Kidney glomerular epithelial cell (primary cell): ENCODE results near the gene GRHPR.

Experiments used
- DNase-seq: peaks from one replicate; lab custom pipeline; 2025; lab: John Stamatoyannopoulos, UW

Gene GRHPR

DNA sequence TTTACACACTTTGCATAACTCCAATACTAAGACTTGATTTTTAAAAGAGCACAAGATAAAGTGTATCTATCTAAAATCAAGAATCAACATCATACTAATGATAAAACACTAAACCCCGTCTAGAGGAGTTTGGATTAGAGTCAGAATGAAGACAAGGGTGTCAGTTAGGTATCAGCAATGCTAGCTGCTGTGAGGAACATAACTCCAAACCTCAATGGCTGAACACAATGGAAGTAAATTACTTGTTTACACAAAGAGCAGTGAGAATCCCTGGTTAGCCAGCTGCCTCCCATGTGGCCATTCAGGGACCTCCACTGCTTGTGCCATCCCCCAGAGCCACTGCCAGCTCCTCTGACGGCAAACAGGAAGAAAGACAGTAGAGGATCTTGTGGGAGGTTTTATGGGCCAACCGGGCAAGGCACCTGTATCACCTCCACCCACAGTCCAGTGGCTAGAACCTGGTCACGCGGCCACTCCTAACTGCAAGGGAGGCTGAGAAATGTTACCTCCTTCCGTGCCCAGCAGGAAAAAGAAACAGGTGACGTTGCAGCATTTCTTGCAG lies 24.0 kb upstream of the GRHPR start:
- no peak for DNase-seq

- no peak for DNase-seq
Observed at GRCh38 chr9:37399336-37399735, 23.2 kb upstream of the GRHPR start.

DNA sequence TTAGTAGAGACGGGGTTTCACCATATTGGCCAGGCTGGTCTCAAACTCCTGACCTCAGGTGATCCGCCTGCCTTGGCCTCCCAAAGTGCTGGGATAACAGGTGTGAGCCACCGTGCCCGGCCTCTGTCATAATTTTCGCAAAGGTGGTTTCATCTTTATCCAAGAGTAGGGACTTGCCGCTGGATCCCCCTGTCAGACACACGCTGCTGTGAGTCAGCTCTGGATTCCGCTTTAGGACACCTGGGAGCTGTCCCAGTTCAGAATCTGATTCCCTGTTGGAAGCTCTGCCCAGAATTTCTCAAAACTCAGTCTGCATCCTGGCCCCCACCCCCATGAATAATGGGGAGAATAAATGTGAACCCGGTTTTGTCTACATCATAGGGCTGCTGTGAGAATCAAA lies 17.9 kb upstream of the GRHPR start:
- no peak for DNase-seq

DNA sequence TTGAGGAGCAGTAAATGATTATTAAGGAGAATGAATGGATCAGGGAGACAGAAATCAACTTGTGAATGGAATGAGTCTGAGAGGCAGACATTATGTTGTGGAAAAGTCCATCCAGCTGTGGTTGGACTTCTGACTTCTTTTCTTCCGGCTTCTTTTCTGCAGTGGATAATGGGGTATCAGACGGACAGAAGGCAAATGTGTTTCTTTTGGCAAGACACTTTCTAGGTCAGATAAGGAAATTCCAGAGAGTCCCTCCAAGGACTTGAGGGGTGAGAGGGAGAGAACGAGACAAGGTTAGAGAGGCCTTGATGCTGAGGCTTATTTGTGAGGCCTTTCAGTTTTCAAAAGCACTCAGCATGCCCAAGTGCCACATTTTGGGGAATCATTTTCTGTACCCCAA lies 17.1 kb upstream of the GRHPR start:
- no peak for DNase-seq

GRCh38 chr9:37405764-37406380 lies 16.6 kb upstream of the GRHPR start:
- DNase-seq: no peak

DNA sequence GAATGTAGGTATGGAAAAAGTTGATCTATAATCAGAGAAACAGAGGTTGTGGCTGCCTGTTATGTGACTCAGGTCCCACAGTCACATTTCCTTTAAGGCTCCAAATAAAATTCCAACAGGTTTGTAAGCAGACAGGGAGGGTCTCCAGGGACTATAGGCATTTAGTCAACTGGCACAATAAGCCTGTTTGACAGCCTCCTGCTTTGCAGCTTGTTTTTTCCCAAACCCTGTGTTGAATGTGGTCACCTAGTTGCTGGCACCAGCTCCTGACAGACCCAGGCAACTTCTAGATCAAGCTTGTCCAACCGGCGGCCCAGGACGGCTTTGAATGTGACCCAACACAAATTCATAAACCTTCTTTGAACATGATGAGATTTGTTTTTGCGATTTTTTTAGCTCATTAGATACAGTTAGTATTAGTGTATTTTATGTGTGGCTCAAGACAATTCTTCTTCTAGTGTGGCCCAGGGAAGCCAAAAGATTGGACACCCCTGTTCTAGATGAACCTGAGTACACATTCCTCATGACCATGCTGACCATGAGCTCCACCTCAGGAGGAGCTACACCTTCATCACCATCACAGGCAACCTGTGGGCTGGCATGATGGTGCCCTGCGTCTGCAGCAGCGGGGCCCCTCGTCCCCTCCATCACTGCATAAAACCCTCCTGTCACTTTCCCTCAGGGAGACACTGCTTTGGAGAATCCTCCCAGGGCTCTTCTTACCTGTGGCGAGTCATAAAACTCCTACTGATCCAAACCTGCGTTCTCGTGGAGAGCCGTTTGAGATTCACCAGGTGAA lies 15.7 kb upstream of the GRHPR start:
- no peak for DNase-seq

GRCh38 chr9:37407468-37407867 lies 15.0 kb upstream of the GRHPR start:
- DNase-seq: no peak

GRCh38 chr9:37408933-37409710 lies 13.4 kb upstream of the GRHPR start:
- DNase-seq: no peak

DNA sequence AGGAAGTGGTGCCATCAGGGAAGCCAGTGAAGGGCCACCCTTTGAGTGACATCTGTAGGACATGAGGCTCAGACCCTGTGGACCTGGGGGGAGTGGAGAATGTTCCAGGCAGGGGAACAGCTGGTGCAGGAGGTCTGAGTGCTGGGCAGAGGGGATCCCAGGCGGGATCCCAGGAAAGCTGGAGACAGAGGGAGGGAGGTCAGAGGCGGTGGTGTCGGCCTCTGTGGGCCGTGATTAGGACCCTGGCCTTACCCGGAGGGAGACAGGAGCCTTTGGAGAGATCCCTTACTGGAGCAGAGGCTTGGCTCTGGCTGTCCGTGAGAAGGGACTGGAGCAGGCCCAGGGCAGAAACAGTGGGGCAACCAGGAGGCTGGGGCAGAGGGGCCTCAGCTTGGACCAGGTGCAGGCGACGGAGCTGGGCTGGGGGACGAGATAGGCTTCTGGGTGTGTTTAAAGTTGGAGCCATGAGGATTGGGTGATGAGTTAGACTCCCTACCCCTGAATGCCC lies 12.1 kb upstream of the GRHPR start:
- DNase-seq: no peak

- no peak for DNase-seq
Observed at GRCh38 chr9:37410969-37411785, 11.3 kb upstream of the GRHPR start.

DNA sequence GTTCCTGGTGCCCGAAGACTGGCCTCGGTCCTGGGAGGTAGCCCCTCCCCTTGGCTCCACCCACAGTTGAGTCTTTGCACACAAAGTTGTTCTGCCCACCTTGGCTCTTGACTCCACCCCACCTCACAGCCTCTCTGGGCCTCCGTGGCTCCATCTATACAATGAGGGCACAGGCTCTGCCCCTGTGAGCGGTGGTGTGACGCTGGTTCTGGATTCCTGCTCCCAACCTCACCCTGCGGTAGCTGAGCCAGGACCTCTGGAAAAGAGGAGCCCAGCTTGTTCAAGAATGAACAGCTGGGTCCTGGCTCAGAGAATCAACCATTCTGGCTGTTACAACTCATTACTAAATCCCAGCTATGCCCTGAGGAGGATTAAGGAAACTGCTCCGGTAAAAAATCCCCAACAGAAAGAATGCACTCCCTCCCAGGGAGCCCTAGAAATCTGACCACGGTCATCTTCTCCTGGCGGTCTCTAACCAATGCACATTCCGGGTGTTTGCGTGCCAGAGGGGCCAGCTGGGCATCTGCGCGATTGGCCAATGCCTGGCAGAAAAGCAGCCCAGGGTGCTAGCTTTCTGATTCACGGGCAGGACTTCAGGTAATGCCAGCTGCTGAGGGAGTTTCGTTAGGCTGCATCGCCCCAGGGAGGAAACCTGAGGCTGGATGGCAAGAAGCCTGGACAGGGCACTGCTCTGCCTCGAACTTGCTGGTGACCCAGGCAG lies 9.9 kb upstream of the GRHPR start:
- no peak for DNase-seq

DNA sequence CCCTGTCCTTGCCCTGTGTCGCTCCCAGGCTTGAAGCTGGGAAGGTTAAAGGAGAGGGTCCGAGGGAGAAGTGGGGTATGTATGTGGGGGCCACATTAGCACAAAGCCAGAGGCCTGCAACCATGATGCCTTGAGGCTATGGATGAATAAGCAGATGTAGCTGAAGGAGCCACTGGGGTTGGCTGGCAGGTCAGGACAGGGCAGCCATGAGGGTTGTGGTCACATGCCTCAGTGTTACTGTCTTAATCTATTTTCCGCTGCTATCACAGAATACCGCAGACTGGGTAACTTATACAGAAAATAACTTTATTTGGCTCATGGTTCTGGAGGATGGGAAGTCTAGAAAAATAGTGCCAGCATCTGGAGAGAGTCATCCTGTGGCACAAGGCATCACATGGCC lies 9.2 kb upstream of the GRHPR start:
- DNase-seq: no peak

DNA sequence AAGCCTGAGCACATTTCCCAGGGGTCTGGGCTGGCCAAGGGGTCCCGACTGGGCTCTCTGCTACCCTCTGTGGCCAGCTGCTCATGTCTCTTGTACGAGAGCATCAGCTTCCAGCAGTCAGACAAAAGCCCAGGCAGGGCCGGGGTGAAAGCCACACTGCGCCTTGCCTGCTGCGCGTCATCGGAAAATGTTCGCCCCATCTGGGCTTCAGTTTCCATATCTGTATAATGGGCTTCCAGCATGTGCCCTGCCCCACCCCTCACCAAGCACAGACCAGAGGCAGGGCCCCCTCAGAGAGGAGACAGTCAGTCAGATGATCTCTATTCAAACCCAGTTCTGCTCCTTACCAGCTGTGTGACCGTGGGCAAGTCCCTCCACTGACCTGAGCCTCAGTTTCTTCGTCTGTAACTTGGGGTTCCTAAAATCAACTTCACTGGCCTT lies 8.0 kb upstream of the GRHPR start:
- no peak for DNase-seq

GRCh38 chr9:37415011-37415719 lies 7.3 kb upstream of the GRHPR start:
- DNase-seq: peak; percentile 93

DNA sequence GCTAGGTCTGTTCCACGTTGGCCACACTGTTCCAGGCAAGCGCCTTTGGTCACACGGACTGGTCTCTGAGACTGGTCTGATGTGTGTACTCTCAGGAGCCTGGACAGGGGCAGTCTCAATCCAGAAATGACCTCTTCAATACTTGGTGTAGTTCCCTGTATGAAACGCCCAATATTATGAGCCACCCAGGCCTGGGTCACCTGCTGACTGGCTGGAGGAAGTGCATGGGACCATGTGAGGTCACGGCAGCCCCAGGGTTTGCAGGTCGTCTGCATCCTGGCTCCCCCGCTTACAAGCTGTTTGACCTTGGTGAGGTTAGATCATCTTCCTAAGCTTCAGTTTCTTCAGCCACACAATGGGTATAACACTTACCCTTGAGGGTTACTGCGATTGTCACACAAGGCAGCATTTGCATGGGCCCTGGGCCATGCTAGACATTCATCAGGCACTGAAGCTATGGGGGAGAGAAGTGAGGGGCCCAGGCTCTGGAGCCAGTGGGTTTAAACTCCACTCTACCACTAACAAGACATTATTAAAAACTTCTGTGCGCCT lies 5.2 kb upstream of the GRHPR start:
- DNase-seq: no peak

DNA sequence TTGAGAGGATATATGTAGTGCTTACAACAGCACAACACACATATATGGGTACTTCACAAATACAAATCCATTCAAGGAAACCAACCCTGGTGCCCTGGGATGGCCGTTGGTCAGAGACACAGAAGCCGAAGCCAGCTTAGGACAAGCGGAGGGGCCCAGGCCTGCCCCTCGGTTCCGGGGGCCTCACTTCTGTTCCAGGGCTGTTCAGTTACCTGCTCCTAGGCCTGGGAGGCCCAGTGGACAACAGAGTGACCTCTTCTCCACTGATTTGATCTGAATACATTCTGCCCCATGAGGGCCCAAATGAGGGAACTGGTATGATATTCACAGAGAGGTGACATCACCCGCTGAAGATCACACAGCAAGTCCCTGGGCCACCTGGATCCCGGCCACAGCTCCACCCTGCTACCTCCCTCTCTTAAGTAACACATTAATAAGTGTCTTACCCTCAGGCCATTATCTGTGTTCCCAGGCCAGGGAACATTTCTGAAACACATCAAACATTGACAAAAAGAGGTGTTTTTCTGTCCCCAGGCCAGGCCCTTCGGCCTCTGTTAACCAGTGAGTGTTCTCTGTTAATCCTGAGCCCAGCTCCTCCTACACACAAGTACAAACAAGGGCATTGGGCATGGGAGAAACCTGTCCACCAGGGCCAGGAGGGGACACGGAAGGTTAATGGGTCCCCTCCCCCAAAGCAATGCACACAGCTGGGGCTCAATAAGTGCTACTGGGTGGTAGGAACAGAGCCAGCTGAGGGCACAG lies 4.5 kb upstream of the GRHPR start:
- DNase-seq: no peak

- DNase-seq: no peak
Observed at GRCh38 chr9:37419204-37419603, 3.3 kb upstream of the GRHPR start.

- no peak for DNase-seq
Observed at GRCh38 chr9:37420271-37421215, 2.0 kb upstream of the GRHPR start.
